ENCODE data around the gene EIPR1.

DNA sequence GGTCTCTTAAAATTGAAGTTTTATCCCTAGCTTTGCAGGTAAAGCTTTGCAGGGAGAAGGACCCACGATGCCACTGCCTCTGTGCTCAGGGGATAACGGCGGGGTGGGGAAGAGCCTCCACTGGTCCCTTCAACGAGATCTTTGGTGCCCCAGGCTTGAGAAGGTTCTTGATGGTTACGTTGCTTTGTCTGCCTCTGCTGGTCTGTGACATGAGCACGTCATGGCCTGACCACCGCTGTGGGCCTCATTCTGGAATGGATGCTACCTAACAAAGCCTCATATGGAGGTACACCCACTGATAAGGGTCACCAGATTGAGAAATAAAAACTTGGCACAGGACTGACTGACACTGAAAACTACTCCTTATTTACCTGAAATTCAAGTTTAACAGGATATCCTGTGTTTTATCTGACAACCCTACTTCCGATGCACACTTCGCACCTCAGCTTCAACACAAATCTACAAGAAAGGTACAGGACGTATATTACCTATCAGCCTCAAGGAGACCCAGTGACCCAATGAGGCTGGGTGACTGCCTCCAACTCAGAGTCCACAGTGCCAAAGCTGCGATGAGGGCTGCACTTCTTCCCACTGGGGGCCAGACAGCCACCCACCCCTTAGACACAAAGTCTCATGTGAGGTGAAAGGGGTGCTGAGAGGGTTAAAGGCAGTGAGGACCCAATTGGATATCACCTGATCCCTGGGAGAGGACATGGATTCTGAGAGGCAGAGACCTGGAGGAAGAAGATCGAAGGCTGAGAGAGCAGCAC lies 64.9 kb downstream of the EIPR1 start:
- TF ChIP-seq, protein P1, sequence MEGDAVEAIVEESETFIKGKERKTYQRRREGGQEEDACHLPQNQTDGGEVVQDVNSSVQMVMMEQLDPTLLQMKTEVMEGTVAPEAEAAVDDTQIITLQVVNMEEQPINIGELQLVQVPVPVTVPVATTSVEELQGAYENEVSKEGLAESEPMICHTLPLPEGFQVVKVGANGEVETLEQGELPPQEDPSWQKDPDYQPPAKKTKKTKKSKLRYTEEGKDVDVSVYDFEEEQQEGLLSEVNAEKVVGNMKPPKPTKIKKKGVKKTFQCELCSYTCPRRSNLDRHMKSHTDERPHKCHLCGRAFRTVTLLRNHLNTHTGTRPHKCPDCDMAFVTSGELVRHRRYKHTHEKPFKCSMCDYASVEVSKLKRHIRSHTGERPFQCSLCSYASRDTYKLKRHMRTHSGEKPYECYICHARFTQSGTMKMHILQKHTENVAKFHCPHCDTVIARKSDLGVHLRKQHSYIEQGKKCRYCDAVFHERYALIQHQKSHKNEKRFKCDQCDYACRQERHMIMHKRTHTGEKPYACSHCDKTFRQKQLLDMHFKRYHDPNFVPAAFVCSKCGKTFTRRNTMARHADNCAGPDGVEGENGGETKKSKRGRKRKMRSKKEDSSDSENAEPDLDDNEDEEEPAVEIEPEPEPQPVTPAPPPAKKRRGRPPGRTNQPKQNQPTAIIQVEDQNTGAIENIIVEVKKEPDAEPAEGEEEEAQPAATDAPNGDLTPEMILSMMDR (conservative IDR thresholded peaks at IDR 0.05 in 1 of 2, IDR thresholded peaks at IDR 0.05 in 1 of 2; ENCODE audit: low read depth in 1 of 2, low read length in 2 of 2): no peak
- TF ChIP-seq EZH2 (IDR thresholded peaks at IDR 0.05; ENCODE audit: low read length, missing control alignments): no peak
